ENCODE data around the gene FAM24B. TPM values are rescaled to one million over a fixed set of nuclear protein-coding genes. Genes with fewer than 3 reads are reported as not detected.

Gene FAM24B
- polyA plus RNA-seq, 3 donors: 4.4 to 6.3 (median 5.1) TPM

GRCh38 chr10:122838880-122839279 lies 40.5 kb downstream of the FAM24B start:
- DNase-seq (ENCODE audit: extremely low read depth in 1 of 11, low read depth in 9 of 11, low spot score in 4 of 11): no peak

DNA sequence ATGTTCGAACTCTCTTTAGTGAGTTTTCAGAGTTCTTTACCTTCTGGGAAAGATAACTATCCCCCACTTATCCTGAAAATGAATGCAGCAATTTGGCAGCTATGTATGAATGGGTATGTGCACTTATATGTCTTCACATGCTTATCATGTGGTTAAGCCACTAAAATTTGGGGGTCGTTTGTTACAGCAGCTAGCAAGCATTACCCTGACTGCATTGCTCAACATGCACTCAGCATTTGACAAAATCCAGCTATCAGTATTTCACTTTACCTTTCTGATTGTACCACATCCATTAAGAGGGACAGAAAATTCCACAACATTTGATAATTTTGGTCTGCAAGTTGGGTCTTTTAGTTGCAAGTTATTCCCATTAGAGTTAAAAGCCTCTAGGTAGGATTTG lies 43.5 kb downstream of the FAM24B start:
- no peak for DNase-seq (ENCODE audit: extremely low read depth in 1 of 11, low read depth in 9 of 11, low spot score in 4 of 11)

DNA sequence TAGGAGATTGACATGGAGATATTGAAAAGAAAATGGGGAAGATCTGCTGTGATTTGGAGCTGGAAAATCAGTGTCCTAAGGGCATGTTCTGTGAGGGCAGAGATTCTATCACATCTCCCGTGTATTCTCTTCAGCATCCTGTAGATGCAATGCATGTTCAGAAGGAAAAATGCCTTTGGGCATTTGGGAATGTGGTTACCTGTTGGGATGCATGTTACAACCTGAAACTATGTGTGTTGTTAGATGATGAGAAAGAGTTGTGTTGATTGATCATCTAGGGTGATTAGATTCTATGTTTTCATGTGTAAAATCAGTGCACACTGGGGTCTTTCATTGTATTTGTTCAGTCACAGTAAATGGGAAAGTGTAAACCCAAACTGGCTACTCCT lies 48.4 kb downstream of the FAM24B start:
- no peak for DNase-seq (ENCODE audit: extremely low read depth in 1 of 11, low read depth in 9 of 11, low spot score in 4 of 11)

DNA sequence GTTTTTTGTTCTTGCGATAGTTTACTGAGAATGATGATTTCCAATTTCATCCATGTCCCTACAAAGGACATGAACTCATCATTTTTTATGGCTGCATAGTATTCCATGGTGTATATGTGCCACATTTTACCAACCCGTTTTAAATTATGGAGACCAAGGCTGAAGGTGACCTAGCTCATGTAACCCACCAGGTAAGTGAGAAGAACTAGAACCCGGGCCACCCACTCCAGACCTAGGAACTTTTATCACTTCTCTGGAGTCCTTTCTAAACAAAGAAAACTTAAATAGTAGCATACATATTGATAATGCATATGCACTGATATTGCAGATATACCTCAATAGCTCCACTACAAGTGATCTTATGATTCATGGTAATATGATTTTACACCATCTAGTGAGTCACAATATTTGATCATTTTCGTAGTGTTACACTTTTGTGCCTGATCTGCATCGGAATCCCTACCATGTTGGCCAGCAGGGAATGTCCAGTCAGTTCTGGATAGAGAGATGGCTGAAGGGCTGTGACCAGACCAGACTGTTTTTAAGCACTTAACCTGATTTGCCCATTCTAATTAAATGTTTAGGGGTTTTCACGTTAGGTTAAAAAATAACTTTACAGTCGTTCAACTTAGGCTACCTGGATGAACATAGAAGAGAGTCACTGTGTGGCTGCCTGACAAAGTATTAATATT lies 49.0 kb downstream of the FAM24B start:
- DNase-seq (ENCODE audit: extremely low read depth in 1 of 11, low read depth in 9 of 11, low spot score in 4 of 11): no peak

DNA sequence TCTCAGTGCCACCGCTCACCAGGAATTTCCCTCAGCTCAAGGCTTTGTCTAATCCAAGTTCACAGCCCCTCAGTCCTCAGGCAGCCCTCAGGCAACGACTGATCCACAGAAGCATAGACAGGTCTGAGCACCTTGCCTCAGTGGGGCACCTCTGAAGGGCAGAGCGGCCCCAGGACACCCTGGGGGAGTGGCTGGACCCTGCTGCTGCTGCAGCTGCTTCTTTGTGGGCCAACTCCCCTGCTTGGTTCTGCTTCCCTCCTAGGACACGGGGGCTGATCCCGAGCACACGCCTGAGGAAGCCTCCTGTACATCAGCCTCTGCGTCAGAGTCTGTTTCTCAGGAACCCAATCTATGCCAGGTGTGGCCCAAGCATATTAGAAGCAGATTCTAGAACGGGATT lies 49.9 kb downstream of the FAM24B start:
- no peak for DNase-seq (ENCODE audit: extremely low read depth in 1 of 11, low read depth in 9 of 11, low spot score in 4 of 11)

GRCh38 chr10:122828716-122829255 lies 50.6 kb downstream of the FAM24B start:
- DNase-seq (ENCODE audit: extremely low read depth in 1 of 11, low read depth in 9 of 11, low spot score in 4 of 11): no peak

DNA sequence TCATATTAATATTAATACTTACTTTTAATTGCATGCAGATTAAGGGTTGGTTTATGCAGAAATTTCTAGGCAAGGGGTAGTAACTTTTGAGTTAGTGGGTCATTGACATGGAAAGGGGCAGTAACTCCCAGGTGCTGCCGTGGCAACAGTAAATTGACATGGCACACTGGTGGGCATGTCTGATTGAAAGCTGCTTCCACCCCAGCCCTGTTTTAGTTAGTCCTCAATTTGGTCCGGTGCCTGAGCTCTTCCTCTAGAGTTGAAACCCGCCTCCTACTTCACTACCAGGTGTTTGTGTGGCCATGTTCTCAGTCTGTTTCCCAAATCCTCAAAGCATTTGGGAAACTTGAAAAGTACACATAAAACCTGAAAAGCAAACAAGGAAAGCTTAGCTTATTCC lies 52.1 kb downstream of the FAM24B start:
- DNase-seq (ENCODE audit: extremely low read depth in 1 of 11, low read depth in 9 of 11, low spot score in 4 of 11): no peak

- DNase-seq (ENCODE audit: extremely low read depth in 1 of 11, low read depth in 9 of 11, low spot score in 4 of 11): no peak
Observed at GRCh38 chr10:122822973-122823690, 56.2 kb downstream of the FAM24B start.

GRCh38 chr10:122821808-122822207 lies 57.6 kb downstream of the FAM24B start:
- no peak for DNase-seq (ENCODE audit: extremely low read depth in 1 of 11, low read depth in 9 of 11, low spot score in 4 of 11)

- DNase-seq (ENCODE audit: extremely low read depth in 1 of 11, low read depth in 9 of 11, low spot score in 4 of 11): no peak
Observed at GRCh38 chr10:122815458-122815857, 63.9 kb downstream of the FAM24B start.

DNA sequence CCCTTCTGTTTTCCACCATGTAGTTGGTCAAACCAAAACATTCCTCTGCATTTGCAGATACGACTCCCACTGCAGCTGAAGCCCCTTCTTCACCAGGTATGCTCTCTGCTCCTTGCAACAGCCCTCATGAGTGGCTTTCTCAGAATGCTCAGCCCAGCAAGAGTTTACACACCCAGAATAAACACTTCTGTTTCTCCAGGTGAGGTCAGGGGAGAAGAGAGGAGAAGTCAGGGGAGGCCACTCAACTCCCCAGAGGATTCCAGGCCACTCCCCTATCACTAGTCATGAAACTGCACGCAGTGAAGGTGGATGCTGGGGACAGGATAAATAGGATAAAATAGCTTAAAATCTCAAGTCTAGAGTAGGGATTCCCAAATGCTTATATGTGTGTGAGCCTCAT lies 64.9 kb downstream of the FAM24B start:
- DNase-seq (ENCODE audit: extremely low read depth in 1 of 11, low read depth in 9 of 11, low spot score in 4 of 11): no peak

DNA sequence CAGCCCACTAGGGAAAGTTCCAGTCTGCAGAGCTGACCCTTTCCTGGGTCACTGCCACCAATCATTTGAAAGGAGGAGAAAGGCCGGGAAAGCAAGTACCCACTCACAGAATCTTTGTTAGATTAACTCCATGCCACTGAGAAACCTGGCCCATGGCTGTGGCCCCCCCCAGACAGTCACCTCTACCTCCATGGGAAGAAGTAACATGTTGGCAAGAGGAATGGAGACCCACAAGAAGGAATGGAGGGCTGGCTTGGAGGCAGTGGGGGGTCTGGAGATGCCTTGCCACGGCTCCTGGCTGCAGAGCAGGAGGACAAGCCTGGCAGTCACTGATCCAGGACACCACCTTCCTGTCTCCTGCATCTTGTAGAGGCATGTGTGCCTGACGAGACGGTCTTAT lies 66.6 kb downstream of the FAM24B start:
- no peak for DNase-seq (ENCODE audit: extremely low read depth in 1 of 11, low read depth in 9 of 11, low spot score in 4 of 11)

DNA sequence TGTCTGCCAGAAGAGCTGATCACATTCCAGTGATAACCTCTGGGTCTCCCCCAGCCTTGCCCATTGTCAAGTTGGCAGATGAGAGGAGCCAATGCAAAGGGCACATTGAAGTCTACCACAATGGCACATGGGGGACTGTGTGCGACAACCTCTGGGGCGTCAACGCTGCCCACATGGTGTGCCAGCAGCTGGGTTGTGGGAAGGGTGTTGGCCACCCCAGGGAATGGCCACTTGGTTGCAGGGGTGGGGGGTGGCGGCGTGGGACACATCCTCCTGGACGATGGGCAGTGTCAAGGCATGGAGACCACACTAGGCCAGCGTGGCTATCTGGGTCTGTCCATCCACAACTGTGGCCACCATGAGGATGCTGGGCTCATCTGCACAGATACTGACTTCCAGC lies 77.1 kb downstream of the FAM24B start:
- no peak for DNase-seq (ENCODE audit: extremely low read depth in 1 of 11, low read depth in 9 of 11, low spot score in 4 of 11)

Other genes with a start within 250 kb of the FAM24B start
- gene C10orf120, start 179.7 kb downstream of the FAM24B start, polyA plus RNA-seq (ENCODE audit: insufficient read length in 3 of 3): not detected
- 1 to 10 TPM; 1.6 to 2.2 (median 1.7) TPM for gene CUZD1, start 33.7 kb downstream of the FAM24B start, polyA plus RNA-seq (ENCODE audit: insufficient read length in 3 of 3)
- gene FAM24A, start 31.0 kb upstream of the FAM24B start, polyA plus RNA-seq (ENCODE audit: insufficient read length in 3 of 3): not detected
- gene C10orf88, start 74.6 kb upstream of the FAM24B start, polyA plus RNA-seq (ENCODE audit: insufficient read length in 3 of 3): 10 to 100 TPM; 17.9 to 22.1 (median 18.1) TPM
- gene PSTK, start 100.8 kb upstream of the FAM24B start, polyA plus RNA-seq (ENCODE audit: insufficient read length in 3 of 3): 10 to 100 TPM in 2 of 3 donors, 1 to 10 TPM in 1; 9.1 to 11.7 (median 11.2) TPM
- 10 to 100 TPM; 16.6 to 26.8 (median 21.9) TPM for gene IKZF5, start 129.2 kb upstream of the FAM24B start, polyA plus RNA-seq (ENCODE audit: insufficient read length in 3 of 3)
- 10 to 100 TPM; 18.7 to 27.6 (median 24.4) TPM for gene ACADSB, start 129.4 kb upstream of the FAM24B start, polyA plus RNA-seq (ENCODE audit: insufficient read length in 3 of 3)

All from renal cortex interstitium (tissue), 11 donors.